Activated naive CD4-positive, alpha-beta T cell treated with anti-CD3 and anti-CD28 coated beads, Interleukin-2, amount 50 U/mL, for 24 hours (primary cell): Measurements from ENCODE around the gene HOXD11.

ENCODE experiments used
- H3K27ac Mint-ChIP-seq: one replicate; pipeline ENCODE4 v1.8.0; 2021; ENCODE audit warnings: mild to moderate bottlenecking, mixed read lengths
- H3K27me3 Mint-ChIP-seq: one replicate; pipeline ENCODE4 v1.8.0; 2021; ENCODE audit warnings: mixed read lengths
- H3K36me3 Mint-ChIP-seq: one replicate; pipeline ENCODE4 v1.8.0; 2021; ENCODE audit warnings: mixed read lengths
- H3K4me1 Mint-ChIP-seq: one replicate; pipeline ENCODE4 v1.8.0; 2021; ENCODE audit warnings: mixed read lengths
- H3K4me3 Mint-ChIP-seq: one replicate; pipeline ENCODE4 v1.8.0; 2021; ENCODE audit warnings: mild to moderate bottlenecking, mixed read lengths
- H3K9me3 Mint-ChIP-seq: one replicate; pipeline ENCODE4 v1.8.0; 2021; ENCODE audit warnings: mixed read lengths

The HOXD11 gene

DNA sequence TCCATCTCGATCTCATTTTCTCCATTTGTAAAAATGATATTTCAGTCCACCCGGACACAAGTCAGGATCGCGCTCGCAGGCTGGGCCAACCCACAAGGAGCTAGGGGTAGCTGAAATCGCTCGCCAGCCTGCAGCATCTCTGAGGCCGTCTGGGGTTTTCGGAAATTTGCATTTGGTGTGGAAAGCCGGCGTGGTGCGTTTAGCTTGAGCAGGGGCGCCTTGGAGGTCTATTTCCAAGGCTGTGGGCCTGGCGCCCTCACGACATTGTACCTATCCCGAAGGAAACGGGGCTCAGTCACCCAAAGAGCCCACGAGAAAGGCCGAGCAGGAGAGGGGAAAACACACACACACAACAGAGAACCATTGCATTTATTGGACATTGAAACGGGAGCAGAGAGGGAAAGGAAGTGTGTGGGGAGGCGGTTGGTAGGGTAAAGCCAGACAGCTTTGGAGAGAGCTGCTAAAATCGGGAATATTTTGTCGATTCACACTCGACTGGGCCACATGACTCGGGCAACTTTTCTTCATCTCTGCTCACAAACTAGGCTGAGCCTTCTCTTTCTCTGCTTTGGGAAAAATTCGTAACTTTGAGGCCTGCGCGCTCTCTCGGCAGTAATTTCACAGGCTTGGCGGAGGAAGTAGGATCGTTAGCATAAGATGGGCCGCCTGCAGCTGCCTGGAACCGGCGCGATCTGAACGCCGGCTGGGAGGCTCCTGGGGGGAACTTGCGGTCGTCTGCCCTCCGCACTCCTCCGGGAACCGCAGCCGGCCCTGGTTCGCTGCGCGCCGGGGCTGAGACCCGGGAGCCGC is 21.3 kb downstream of the HOXD11 start:
- Mint-ChIP-seq H3K9me3 (no peaks in the 10 kb centered on the region), H3K4me1 (peaks cover 36% of the 10 kb centered on the region), H3K4me3 (peak overlapping the region; percentile 16), H3K36me3 (peaks cover 2% of the 10 kb centered on the region), H3K27ac (peak overlapping the region; percentile 20), H3K27me3 (peaks cover 67% of the 10 kb centered on the region)

- peaks cover 33% of the 10 kb centered on the region for H3K4me1 Mint-ChIP-seq
- H3K4me3 Mint-ChIP-seq = peak within 1 kb of the TSS; percentile 62
- peaks cover 68% of the 10 kb centered on the region for H3K27me3 Mint-ChIP-seq
- H3K27ac Mint-ChIP-seq = peak within 1 kb of the TSS; percentile 20
- H3K9me3 Mint-ChIP-seq = no peaks in the 10 kb centered on the region
- H3K36me3 Mint-ChIP-seq = peaks cover 2% of the 10 kb centered on the region
These were observed 22.1 kb downstream of the HOXD11 start, which contains the start of gene HOXD8 for GRCh38 chr2:176128982-176129796. Gene HOXD8, plus strand, starts transcription at chr2:176129705. Its CDS starts 662 bp downstream, at chr2:176130367.

DNA sequence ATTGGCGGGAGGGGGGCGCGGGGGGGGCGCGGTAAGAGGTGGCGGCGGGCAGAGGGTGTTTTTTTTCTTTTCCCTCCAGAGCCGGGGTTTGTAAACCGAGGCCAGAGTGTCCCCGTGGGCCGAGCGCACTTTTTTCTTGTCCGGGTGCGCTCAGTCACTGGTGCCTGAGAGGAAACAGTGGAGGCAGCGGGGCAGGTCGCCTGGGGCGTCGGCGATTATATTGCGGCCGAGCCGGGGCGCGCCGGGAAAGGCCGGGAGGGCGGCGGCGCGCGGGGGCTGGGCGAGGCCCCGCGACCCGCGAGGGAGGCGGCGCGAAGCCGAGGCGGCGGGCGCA is 22.7 kb downstream of the HOXD11 start:
- no peak overlapping the region for H3K4me3 Mint-ChIP-seq
- H3K36me3 Mint-ChIP-seq = peaks cover 2% of the 10 kb centered on the region
- peaks cover 33% of the 10 kb centered on the region for H3K4me1 Mint-ChIP-seq
- no peak overlapping the region for H3K27ac Mint-ChIP-seq
- no peaks in the 10 kb centered on the region for H3K9me3 Mint-ChIP-seq
- H3K27me3 Mint-ChIP-seq = peaks cover 69% of the 10 kb centered on the region

DNA sequence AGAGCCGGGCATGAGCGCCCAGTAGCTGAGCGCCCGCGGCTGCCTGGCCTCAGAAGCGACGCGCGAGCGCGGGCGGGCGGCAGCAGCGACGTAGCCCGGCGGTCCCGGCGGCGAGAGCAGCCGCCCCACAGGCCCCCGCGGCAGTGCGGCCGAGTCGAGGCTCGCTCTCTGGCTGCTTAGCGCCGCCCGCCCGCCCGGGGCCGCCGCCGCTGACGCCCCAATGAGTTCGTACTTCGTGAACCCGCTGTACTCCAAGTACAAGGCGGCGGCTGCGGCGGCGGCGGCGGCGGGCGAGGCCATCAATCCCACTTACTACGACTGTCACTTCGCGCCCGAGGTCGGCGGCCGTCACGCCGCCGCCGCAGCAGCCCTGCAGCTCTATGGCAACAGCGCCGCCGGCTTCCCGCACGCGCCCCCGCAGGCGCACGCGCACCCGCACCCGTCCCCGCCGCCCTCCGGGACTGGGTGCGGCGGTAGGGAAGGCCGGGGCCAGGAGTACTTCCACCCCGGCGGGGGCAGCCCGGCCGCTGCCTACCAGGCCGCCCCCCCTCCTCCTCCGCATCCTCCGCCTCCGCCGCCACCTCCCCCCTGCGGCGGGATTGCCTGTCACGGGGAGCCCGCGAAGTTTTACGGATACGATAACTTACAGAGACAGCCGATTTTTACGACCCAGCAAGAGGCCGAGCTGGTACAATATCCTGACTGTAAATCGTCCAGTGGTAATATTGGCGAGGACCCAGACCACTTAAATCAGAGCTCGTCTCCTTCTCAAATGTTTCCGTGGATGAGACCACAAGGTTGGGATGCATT is 23.3 kb downstream of the HOXD11 start:
- H3K4me1 Mint-ChIP-seq = peaks cover 35% of the 10 kb centered on the region
- H3K27me3 Mint-ChIP-seq = peaks cover 71% of the 10 kb centered on the region
- no peak overlapping the region for H3K27ac Mint-ChIP-seq
- peaks cover 2% of the 10 kb centered on the region for H3K36me3 Mint-ChIP-seq
- peak overlapping the region; percentile 62 for H3K4me3 Mint-ChIP-seq
- H3K9me3 Mint-ChIP-seq = no peaks in the 10 kb centered on the region

DNA sequence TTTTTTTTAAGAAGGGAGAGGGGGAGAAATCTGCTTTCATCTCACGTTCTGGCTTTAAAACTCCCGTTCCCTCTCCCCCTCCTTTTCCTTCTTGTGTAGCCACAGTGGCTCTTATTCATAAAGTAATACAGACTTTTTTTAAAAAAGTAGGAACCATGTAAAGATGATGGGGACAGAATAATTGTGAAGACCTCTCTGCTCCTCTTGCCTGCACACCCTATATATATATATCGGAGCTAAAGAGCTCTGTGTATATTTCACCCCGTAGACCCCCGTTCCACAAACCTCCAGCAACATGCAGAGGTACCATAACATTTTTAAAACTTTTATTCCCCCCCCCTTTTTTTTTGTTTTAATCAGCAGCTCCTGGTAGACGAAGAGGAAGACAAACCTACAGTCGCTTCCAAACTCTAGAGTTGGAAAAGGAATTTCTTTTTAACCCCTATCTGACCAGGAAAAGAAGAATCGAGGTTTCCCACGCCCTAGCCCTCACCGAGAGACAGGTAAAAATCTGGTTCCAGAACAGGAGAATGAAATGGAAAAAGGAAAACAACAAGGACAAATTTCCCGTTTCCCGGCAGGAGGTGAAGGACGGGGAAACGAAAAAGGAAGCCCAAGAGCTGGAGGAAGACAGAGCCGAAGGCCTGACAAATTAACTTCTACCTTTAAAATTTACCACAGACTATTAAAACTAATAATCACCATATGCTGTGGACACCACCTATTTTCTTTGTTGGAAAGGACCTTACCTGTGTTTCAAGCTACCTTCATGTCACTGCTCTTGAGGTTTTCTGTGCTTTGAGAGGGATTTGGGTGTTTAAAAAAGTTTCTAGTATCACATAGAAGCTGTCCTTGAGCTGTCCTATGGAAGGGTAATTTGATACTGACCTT is 24.1 kb downstream of the HOXD11 start:
- Mint-ChIP-seq H3K4me3 (peak overlapping the region; percentile 62), H3K9me3 (no peaks in the 10 kb centered on the region), H3K36me3 (peaks cover 6% of the 10 kb centered on the region), H3K27ac (peak overlapping the region; percentile 70), H3K4me1 (peaks cover 42% of the 10 kb centered on the region), H3K27me3 (peaks cover 71% of the 10 kb centered on the region)

DNA sequence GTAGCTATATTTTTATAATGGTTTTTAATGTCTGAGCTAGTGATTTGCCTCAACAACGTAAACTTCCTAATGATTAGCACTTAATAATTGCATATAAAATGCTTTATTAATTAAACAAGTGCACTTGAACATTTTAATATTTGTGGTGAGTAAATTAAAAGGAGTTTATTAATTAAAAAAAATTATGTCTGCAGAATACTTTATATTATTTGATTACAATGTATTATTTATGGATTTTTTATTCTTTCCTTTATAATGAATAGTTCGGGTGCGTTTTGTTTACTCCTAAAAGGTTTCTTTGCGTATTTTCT is 24.7 kb downstream of the HOXD11 start:
- Mint-ChIP-seq H3K27me3 (peaks cover 68% of the 10 kb centered on the region), H3K9me3 (no peaks in the 10 kb centered on the region), H3K27ac (no peak overlapping the region), H3K4me3 (peak overlapping the region; percentile 75), H3K4me1 (peaks cover 42% of the 10 kb centered on the region), H3K36me3 (peaks cover 6% of the 10 kb centered on the region)

GRCh38 chr2:176132205-176133171 is 25.4 kb downstream of the HOXD11 start:
- H3K36me3 Mint-ChIP-seq = peaks cover 6% of the 10 kb centered on the region
- H3K4me3 Mint-ChIP-seq = peak overlapping the region; percentile 75
- H3K9me3 Mint-ChIP-seq = peaks cover under 1% of the 10 kb centered on the region
- H3K27ac Mint-ChIP-seq = peak overlapping the region; percentile 42
- peaks cover 65% of the 10 kb centered on the region for H3K27me3 Mint-ChIP-seq
- H3K4me1 Mint-ChIP-seq = peaks cover 46% of the 10 kb centered on the region

DNA sequence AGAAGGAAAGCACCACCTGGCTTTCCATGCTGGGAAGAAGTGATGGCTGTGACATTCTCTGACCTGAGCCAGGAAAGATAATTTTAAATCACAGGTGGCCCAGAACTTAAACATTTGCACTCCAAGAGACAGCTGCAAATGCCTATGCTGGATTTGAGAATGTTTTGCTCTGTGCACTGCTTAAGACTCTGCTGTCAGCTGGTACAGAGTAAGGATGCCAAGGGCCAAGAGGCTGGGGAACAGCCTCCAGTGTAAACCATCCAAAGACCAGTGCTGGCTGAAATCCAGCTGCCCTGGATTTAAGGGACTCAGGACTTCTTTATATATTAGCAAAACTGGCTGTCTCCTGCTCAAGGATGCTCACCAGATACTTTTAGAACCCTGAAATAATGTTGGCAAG is 26.3 kb downstream of the HOXD11 start:
- H3K27ac Mint-ChIP-seq = no peak overlapping the region
- peaks cover 5% of the 10 kb centered on the region for H3K9me3 Mint-ChIP-seq

GRCh38 chr2:176134035-176134434 is 27.0 kb downstream of the HOXD11 start:
- Mint-ChIP-seq H3K9me3 (peaks cover 9% of the 10 kb centered on the region), H3K36me3 (peaks cover 6% of the 10 kb centered on the region), H3K27me3 (peaks cover 67% of the 10 kb centered on the region), H3K4me1 (peaks cover 37% of the 10 kb centered on the region), H3K4me3 (no peak overlapping the region), H3K27ac (no peak overlapping the region)

More for the DNA sequence above, 26.3 kb downstream of the HOXD11 start:
- Mint-ChIP-seq H3K4me3 (no peak overlapping the region), H3K36me3 (peaks cover 6% of the 10 kb centered on the region), H3K4me1 (peaks cover 38% of the 10 kb centered on the region), H3K27me3 (peaks cover 66% of the 10 kb centered on the region)

DNA sequence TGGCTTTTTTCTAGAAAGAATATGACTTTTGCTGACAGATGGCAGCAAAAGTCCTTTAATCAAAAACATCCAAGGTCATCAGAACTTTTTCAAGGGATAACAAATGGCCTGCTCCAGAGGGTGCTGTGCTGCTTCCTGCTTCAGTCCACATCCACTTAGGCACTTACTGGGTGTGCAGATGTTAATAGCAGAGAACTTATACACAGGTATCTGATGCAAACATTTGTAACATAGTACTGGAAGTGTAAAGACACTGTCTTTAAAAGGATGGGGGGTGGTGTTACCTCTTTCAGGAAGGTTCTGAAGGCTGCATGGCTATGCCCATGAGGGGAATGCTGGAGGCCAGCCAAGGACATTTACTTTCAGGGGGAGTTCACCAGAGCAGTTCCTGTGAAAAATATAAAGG is 28.0 kb downstream of the HOXD11 start:
- H3K36me3 Mint-ChIP-seq = peaks cover 6% of the 10 kb centered on the region
- peaks cover 72% of the 10 kb centered on the region for H3K27me3 Mint-ChIP-seq
- H3K4me1 Mint-ChIP-seq = peaks cover 39% of the 10 kb centered on the region
- H3K4me3 Mint-ChIP-seq = no peak overlapping the region
- peaks cover 9% of the 10 kb centered on the region for H3K9me3 Mint-ChIP-seq
- no peak overlapping the region for H3K27ac Mint-ChIP-seq

DNA sequence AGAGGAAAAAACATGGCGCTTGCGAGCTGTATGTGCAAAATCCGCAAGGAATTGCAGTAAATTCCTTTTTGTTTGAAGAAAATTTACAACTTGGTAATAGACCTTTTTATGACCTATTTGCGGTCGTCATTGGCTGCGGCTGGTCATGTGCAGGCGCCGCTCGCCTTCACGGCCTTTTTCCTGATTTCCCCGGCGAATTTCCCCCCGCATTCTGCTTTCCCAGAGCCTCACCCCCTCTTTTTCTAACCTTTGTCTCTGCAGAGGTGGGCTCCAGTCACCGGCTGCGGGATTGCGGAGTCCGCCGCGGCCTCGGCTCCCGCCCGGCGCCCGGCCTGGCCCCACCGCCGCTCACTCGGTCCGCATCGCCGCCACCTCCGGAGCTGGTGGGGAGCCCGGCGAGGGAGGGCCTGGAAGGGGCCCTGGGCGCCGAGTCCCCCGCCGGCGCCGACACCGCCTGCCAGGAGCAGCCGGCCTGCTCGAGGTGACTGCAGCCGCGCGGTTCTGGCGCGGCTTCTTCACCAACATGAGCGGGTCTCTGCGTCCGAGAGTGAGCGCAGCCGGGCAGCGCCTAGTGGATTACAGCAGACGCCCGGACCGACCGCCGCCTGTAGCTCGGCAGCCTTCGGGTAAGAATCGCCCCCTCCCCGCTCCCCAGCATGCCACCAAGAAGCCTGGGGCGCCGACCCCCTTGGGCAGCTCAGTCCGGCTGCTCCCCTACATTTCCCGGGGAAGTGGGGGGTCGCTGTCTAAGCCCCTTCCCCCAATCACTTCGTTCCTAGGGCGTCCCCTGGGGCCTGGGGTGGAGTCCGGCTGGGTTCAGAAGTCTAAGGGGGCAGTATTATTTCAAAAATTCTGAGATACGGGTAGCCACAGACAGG is 29.5 kb downstream of the HOXD11 start:
- Mint-ChIP-seq H3K9me3 (peaks cover 9% of the 10 kb centered on the region), H3K4me1 (peaks cover 31% of the 10 kb centered on the region), H3K36me3 (peaks cover 6% of the 10 kb centered on the region), H3K4me3 (no peak overlapping the region), H3K27ac (no peak overlapping the region), H3K27me3 (peaks cover 70% of the 10 kb centered on the region)

- Mint-ChIP-seq H3K4me1 (peaks cover 27% of the 10 kb centered on the region), H3K27me3 (peaks cover 69% of the 10 kb centered on the region), H3K36me3 (peaks cover 6% of the 10 kb centered on the region), H3K4me3 (no peak overlapping the region), H3K27ac (no peak overlapping the region), H3K9me3 (peaks cover 9% of the 10 kb centered on the region)
These were observed 30.1 kb downstream of the HOXD11 start for GRCh38 chr2:176137252-176137580.

- peaks cover 65% of the 10 kb centered on the region for H3K27me3 Mint-ChIP-seq
- H3K4me1 Mint-ChIP-seq = peaks cover 23% of the 10 kb centered on the region
- H3K4me3 Mint-ChIP-seq = no peak overlapping the region
- H3K9me3 Mint-ChIP-seq = peaks cover 9% of the 10 kb centered on the region
- H3K36me3 Mint-ChIP-seq = peaks cover 6% of the 10 kb centered on the region
- no peak overlapping the region for H3K27ac Mint-ChIP-seq
These were observed 30.8 kb downstream of the HOXD11 start for GRCh38 chr2:176137906-176138305.
